Neural progenitor cell (in vitro differentiated cells): Measurements from ENCODE around the gene CNOT4. TPM values are rescaled to one million over a fixed set of nuclear protein-coding genes. Genes with fewer than 3 reads are reported as not detected.
A peak's percentile ranks its signal among the peaks of the same experiment; 100 is the strongest.

ENCODE experiments used
- DNase-seq: peaks from one replicate; pipeline ENCODE4 v3.0.0-alpha.2; 2016; ENCODE audit warnings: low spot score
- H2AFZ ChIP-seq: fragments of 200-600 bp; sonication (generic); replicated peaks from 2 replicates; pipeline ENCODE4 v1.6.1; 2016; ENCODE audit warnings: antibody characterized with exemption
- H3F3A ChIP-seq: fragments of 200-600 bp; sonication (generic); 2 replicates; pipeline ENCODE4 v1.6.1; 2016; ENCODE audit warnings: antibody characterized with exemption, low read depth
- H3K27ac ChIP-seq: fragments of 200-600 bp; sonication (generic); 2 replicates; pipeline ENCODE4 v1.5.1; 2016; ENCODE audit warnings: mild to moderate bottlenecking
- H3K27me3 ChIP-seq: fragments of 200-600 bp; sonication (generic); 2 replicates; pipeline ENCODE4 v1.6.1; 2016; ENCODE audit warnings: mild to moderate bottlenecking, moderate library complexity
- H3K36me3 ChIP-seq: fragments of 200-600 bp; sonication (generic); 2 replicates; pipeline ENCODE4 v1.5.1; 2016
- H3K4me1 ChIP-seq: fragments of 200-600 bp; sonication (generic); 2 replicates; pipeline ENCODE4 v1.6.1; 2016; ENCODE audit warnings: mixed run types
- H3K4me2 ChIP-seq: fragments of 200-600 bp; sonication (generic); 2 replicates; pipeline ENCODE4 v1.6.1; 2016
- H3K4me3 ChIP-seq: fragments of 200-600 bp; sonication (generic); 2 replicates; pipeline ENCODE4 v1.5.1; 2016
- H3K79me2 ChIP-seq: fragments of 200-600 bp; sonication (generic); 2 replicates; pipeline ENCODE4 v1.6.1; 2016; ENCODE audit warnings: low read depth
- H3K9ac ChIP-seq: fragments of 200-600 bp; sonication (generic); 2 replicates; pipeline ENCODE4 v1.6.1; 2016
- H3K9me3 ChIP-seq: fragments of 200-600 bp; sonication (generic); 2 replicates; pipeline ENCODE4 v1.5.1; 2016; ENCODE audit warnings: low read depth
- H4K20me1 ChIP-seq: fragments of 200-600 bp; sonication (generic); 2 replicates; pipeline ENCODE4 v1.6.1; 2016; ENCODE audit warnings: low read depth
- H3K27ac Mint-ChIP-seq: 3 replicates; pipeline ENCODE4 v1.8.0; 2021; ENCODE audit warnings: mixed read lengths
- H3K27me3 Mint-ChIP-seq: 2 replicates; pipeline ENCODE4 v1.8.0; 2022; ENCODE audit warnings: low read depth, mild to moderate bottlenecking, inconsistent platforms, moderate library complexity, mixed read lengths; ENCODE audit not compliant: insufficient read depth
- H3K36me3 Mint-ChIP-seq: 3 replicates; pipeline ENCODE4 v1.8.0; 2021; ENCODE audit warnings: mixed read lengths
- H3K4me1 Mint-ChIP-seq: 3 replicates; pipeline ENCODE4 v1.8.0; 2021; ENCODE audit warnings: mixed read lengths
- H3K4me3 Mint-ChIP-seq: 3 replicates; pipeline ENCODE4 v1.8.0; 2021; ENCODE audit warnings: mild to moderate bottlenecking, moderate library complexity, mixed read lengths
- H3K9me3 Mint-ChIP-seq: 3 replicates; pipeline ENCODE4 v1.8.0; 2020; ENCODE audit warnings: mixed read lengths
- EZH2 ChIP-seq: fragments of 200-600 bp; sonication (generic); IDR thresholded peaks from 2 replicates; pipeline ENCODE4 v1.6.1; 2017; ENCODE audit warnings: antibody characterized with exemption, mild to moderate bottlenecking, moderate library complexity
- EZH2phosphoT487 ChIP-seq: fragments of 200-600 bp; sonication (generic); IDR thresholded peaks from 2 replicates; pipeline ENCODE4 v1.6.1; 2017; ENCODE audit warnings: antibody characterized with exemption
- total RNA-seq: library from RNA; depleted of rRNA; stranded (reverse); fragments of >200 nt; gene quantifications from 2 replicates; pipeline ENCODE4 v1.2.3, GENCODE V29; 2015; ENCODE audit warnings: low replicate concordance
- TF ChIP-seq, protein P1 (sequence below): fragments of 200-600 bp; sonication (generic); IDR thresholded peaks from 2 replicates; pipeline ENCODE4 v1.5.1; 2017; ENCODE audit warnings: antibody characterized with exemption, mild to moderate bottlenecking

Gene CNOT4
- total RNA-seq, 1 donor from 2014 or later, result 21.4 TPM

DNA sequence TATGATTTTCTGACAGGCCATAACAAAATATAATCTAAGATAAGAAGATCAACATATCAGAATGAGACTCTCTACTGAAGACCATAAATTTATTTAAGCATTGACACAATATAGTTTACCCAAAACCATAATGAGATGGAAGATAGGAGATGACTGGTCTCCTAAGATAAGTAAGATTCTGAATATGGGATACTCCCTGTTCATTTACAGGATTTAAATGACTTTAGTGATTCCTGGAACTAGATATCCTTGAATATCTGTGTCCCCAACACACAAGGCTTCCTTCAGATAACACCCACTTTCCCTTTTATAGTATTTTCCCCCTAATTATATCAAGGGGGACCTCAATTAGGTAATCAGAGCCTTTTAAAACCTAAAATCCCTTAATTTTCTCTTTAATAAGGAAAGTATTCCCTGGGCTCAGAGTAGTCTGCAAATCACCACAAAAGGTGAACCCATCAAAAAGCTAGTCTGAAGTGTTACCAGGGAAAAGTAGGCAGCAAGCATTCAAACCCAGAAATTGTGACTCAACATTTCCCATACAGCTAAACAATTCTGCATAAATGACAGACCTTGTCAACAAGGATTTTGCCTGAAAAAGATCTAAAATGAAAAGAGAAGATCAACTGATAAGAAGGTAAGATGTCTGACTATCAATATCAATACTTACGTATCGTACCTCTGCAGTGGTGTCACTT, 99.9 kb downstream of the CNOT4 start:
- H3K9me3 ChIP-seq, result no peaks in the 10 kb centered on the region
- TF ChIP-seq EZH2phosphoT487, result no peak
- no peak for TF ChIP-seq EZH2
- H3K4me2 ChIP-seq, result no peak overlapping the region
- Mint-ChIP-seq H3K36me3 (peaks cover 7% of the 10 kb centered on the region), H3K4me3 (no peak overlapping the region), H3K27me3 (peaks cover 3% of the 10 kb centered on the region), H3K9me3 (no peaks in the 10 kb centered on the region), H3K4me1 (no peaks in the 10 kb centered on the region), H3K27ac (no peak overlapping the region)
- no peaks in the 10 kb centered on the region for H4K20me1 ChIP-seq
- peak overlapping the region; percentile 19 for H3K27ac ChIP-seq
- H3K79me2 ChIP-seq, result no peaks in the 10 kb centered on the region
- no peaks in the 10 kb centered on the region for H3K27me3 ChIP-seq
- DNase-seq, result no peak
- H3F3A ChIP-seq, result peaks cover 4% of the 10 kb centered on the region
- H3K9ac ChIP-seq, result no peak overlapping the region
- no peaks in the 10 kb centered on the region for H3K36me3 ChIP-seq
- H3K4me1 ChIP-seq, result no peaks in the 10 kb centered on the region
- no peak overlapping the region for H3K4me3 ChIP-seq
- H2AFZ ChIP-seq, result no peak overlapping the region

DNA sequence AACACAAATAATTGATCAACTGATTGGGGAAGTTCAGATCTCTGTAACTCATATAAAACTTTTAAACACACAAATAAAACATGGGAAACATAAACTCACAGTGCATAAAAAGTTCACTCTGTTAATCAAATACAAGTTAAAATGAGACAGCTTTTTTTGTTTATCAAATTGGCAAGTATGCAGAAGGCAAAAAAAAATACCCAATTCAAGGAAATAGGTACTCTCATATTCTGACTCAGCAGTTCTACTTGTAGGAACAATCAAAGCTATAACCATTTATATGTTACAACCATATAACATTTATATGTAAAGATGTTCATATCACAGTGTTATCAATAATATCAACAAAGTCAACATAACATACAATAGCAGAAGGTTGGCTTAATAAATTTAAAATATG, 102.0 kb downstream of the CNOT4 start:
- Mint-ChIP-seq H3K4me1 (no peaks in the 10 kb centered on the region), H3K27ac (no peak overlapping the region), H3K36me3 (peaks cover 7% of the 10 kb centered on the region), H3K9me3 (no peaks in the 10 kb centered on the region), H3K27me3 (peaks cover 3% of the 10 kb centered on the region), H3K4me3 (no peak overlapping the region)
- TF ChIP-seq, protein P1, sequence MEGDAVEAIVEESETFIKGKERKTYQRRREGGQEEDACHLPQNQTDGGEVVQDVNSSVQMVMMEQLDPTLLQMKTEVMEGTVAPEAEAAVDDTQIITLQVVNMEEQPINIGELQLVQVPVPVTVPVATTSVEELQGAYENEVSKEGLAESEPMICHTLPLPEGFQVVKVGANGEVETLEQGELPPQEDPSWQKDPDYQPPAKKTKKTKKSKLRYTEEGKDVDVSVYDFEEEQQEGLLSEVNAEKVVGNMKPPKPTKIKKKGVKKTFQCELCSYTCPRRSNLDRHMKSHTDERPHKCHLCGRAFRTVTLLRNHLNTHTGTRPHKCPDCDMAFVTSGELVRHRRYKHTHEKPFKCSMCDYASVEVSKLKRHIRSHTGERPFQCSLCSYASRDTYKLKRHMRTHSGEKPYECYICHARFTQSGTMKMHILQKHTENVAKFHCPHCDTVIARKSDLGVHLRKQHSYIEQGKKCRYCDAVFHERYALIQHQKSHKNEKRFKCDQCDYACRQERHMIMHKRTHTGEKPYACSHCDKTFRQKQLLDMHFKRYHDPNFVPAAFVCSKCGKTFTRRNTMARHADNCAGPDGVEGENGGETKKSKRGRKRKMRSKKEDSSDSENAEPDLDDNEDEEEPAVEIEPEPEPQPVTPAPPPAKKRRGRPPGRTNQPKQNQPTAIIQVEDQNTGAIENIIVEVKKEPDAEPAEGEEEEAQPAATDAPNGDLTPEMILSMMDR, result no peak
- TF ChIP-seq EZH2 (no peak), EZH2phosphoT487 (no peak)
- Histone ChIP-seq H4K20me1 (no peaks in the 10 kb centered on the region), H3K36me3 (no peaks in the 10 kb centered on the region), H3K27ac (no peak overlapping the region), H3K9me3 (no peaks in the 10 kb centered on the region), H3K4me3 (no peak overlapping the region), H3K27me3 (no peaks in the 10 kb centered on the region), H3K4me2 (no peak overlapping the region), H3K9ac (no peak overlapping the region), H3K79me2 (no peaks in the 10 kb centered on the region), H3F3A (no peaks in the 10 kb centered on the region), H2AFZ (no peak overlapping the region), H3K4me1 (no peaks in the 10 kb centered on the region)
- no peak for DNase-seq

DNA sequence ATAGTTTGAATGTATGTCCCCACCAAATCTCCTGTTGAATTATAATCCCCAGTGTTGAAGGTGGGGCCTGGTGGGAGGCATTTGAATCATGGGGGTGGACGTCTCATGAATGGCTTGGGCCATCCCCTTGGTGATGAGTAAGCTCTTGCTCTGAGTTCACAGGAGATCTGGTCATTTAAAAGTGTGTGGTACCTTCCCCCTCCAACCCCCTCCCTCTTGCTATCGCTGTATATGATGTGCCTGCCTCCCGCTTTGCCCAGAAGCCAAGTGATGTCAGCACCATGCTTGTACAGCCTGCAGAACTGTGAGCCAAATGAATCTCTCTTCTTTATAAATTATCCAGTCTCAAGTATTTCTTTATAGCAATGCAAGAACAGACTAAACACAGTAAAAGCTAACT, 103.0 kb downstream of the CNOT4 start:
- Mint-ChIP-seq H3K27me3 (peaks cover 3% of the 10 kb centered on the region), H3K36me3 (peaks cover 5% of the 10 kb centered on the region), H3K27ac (no peak overlapping the region), H3K4me1 (no peaks in the 10 kb centered on the region), H3K4me3 (no peak overlapping the region), H3K9me3 (no peaks in the 10 kb centered on the region)
- Histone ChIP-seq H3K9me3 (no peaks in the 10 kb centered on the region), H3K27me3 (no peaks in the 10 kb centered on the region), H3K4me3 (no peak overlapping the region), H3K36me3 (no peaks in the 10 kb centered on the region), H2AFZ (no peak overlapping the region), H3K79me2 (no peaks in the 10 kb centered on the region), H3K9ac (no peak overlapping the region), H3K4me1 (no peaks in the 10 kb centered on the region), H4K20me1 (no peaks in the 10 kb centered on the region), H3K27ac (no peak overlapping the region), H3K4me2 (no peak overlapping the region), H3F3A (no peaks in the 10 kb centered on the region)
- no peak for TF ChIP-seq EZH2
- no peak for TF ChIP-seq EZH2phosphoT487
- TF ChIP-seq, protein P1, result no peak
- DNase-seq, result no peak

DNA sequence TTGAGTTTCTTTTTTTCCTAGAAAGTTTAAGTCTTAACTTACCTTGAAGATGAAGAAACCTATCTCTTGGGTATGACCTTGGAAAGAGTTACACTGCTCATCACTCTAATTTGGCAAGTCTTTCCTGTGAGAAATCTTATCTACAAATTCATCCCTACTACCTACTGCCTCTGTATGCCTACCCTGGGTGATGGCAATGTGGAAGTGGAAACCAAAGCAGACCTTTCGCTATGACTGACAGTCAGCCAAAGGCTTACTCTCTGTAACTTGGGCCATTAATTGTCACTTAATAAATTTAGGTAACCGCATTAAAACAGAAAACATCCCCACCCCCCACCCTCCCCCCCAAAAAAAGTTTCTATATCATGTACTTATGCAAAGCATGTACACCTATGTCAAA, 103.9 kb downstream of the CNOT4 start:
- H4K20me1 ChIP-seq, result no peaks in the 10 kb centered on the region
- no peaks in the 10 kb centered on the region for H3K27me3 ChIP-seq
- Mint-ChIP-seq H3K27ac (no peak overlapping the region), H3K36me3 (peaks cover 5% of the 10 kb centered on the region), H3K9me3 (no peaks in the 10 kb centered on the region), H3K4me1 (no peaks in the 10 kb centered on the region), H3K4me3 (no peak overlapping the region), H3K27me3 (peaks cover 3% of the 10 kb centered on the region)
- H3K27ac ChIP-seq, result no peak overlapping the region
- no peak overlapping the region for H3K9ac ChIP-seq
- no peak for DNase-seq
- H3K4me2 ChIP-seq, result no peak overlapping the region
- H3K36me3 ChIP-seq, result no peaks in the 10 kb centered on the region
- no peaks in the 10 kb centered on the region for H3K9me3 ChIP-seq
- no peaks in the 10 kb centered on the region for H3K4me1 ChIP-seq
- no peaks in the 10 kb centered on the region for H3F3A ChIP-seq
- H3K4me3 ChIP-seq, result no peak overlapping the region
- TF ChIP-seq EZH2 (no peak), EZH2phosphoT487 (no peak)
- TF ChIP-seq, protein P1, result no peak
- no peak overlapping the region for H2AFZ ChIP-seq
- H3K79me2 ChIP-seq, result no peaks in the 10 kb centered on the region
